HG03378 (cell line): ENCODE data around the gene ACOT8.
"Not testable (repeated sequence)": the region's sequence is repeated elsewhere in the genome, so short reads cannot be mapped to it uniquely, and the experiment has no call there.

ENCODE experiments used
- ATAC-seq: cut with Tn5 transposase; IDR thresholded peaks from one replicate; pipeline ENCODE4 v1.9.1; 2021; ENCODE audit warnings: mild to moderate bottlenecking, moderate library complexity; ENCODE audit not compliant: unreplicated experiment

The ACOT8 gene

GRCh38 chr20:45857114-45857881 lies at the start of gene ACOT8, which contains the start of gene ZSWIM3:
Gene ACOT8, minus strand, starts transcription at chr20:45857392. Its CDS starts 77 bp downstream, at chr20:45857315.
Gene ZSWIM3, plus strand, starts transcription at chr20:45857614. Its CDS starts 212 bp downstream, at chr20:45857826.
- ATAC-seq: peak; percentile 95

DNA sequence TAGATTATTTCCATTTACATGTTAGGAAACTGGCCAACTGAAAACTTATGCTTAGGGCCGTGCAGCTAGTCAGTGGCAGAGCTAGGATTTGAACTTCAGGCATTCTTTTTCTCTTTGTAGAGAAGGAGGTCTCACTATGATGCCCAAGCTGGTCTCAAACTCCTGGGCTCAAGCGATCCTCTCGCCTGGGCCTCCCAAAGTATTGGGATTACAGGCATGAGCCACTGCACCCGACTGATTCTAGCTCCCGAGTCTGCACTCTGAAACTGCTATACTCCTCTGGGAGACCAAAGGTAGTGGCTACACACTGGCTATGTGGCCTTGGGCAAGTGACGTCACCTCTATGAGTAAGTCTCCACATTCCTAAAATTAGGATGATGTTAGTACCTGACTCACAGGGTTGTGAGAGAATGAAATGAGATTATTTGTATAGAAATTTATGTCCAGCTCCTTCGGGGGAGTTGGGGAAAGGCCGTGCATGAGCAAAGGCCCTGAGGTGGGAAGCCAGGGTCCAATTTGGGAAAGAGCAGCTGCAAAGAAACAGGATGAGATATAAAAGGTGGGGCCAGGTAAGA lies 48.4 kb upstream of the ACOT8 start:
- ATAC-seq: no peak

DNA sequence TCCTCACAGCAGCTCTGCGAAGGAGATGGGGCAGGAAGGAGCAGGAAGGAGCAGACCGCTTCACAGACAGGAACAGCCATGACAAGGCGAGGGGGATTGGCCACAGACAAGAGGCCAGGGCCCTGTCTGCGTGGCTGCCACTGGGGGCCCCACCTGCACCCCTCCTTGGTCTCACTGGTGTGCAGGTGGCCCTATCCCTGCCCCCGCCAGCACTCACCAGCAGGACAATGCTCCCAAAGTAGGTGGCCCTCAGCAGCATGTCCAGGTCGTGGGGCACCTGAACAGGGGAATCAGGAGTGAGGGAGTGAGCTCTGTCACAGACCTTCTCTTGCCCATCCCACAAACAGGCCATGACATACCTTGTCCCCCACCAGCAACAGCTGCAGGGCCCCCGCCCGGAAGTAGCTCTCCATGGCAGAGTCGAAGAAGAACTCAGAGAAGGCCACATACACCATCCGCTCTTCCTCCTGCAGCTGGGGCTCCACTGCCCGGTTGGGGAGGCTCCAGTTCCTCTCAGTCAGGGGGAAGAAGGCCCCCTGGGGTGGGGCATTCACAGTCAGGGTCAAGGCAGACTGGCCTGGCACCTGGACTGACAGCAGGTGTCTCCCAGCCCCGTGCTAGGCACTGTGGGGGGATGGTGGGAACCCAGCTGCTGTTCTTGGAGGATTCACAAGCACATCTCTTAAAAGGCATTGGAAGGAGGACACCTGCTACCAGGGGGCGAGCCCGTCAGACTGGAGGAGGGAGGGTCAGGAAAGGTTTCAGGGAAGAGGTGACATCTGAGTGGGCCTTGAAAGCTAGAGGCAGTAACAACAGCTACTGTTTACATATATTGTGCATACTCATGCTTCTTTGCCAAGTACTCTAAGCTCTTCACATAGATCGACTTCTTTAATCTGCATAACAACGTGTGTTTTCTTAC lies 47.7 kb upstream of the ACOT8 start:
- ATAC-seq: no peak

- ATAC-seq: no peak
These were observed 45.1 kb upstream of the ACOT8 start for GRCh38 chr20:45902199-45902701.

- ATAC-seq: not testable (repeated sequence)
These were observed 44.1 kb upstream of the ACOT8 start for GRCh38 chr20:45901332-45901731.

DNA sequence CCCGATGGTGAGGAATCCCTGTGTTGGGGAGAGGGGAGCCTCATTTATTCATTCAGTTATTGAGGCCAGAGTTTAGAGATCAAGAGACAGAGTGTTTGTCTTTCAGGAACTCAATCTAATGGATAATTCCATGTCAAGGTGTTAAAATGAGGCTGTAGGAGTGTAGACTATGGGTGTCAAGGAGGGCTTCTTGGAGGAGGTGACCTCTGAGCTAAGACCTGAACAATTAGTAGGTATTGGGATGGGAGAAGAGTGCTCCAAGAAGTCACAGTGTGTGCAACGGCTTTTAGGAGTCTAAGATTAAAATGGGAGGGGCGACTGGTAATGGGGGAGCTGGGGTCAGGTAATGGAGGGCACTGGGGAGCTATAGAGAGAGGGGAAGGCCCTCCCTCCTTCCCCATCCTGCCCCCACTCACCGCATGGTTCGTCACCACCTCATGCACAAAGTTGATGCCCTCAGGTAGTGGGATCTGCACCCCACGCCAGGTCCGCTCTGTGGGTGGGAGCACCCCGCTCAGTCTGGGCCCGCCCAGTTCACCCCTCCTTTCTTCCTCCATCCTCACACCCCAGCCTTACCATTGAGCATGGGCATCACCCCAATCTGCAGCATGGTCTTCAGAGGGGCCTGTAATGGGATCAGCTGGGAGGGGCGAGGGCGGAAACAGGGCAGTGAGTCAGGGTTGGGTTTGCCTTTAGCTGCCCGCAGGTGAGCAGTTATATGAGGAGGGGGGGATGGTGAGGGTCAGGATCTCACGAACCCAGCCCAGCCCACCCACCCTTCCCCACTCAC lies 42.0 kb upstream of the ACOT8 start:
- no peak for ATAC-seq

DNA sequence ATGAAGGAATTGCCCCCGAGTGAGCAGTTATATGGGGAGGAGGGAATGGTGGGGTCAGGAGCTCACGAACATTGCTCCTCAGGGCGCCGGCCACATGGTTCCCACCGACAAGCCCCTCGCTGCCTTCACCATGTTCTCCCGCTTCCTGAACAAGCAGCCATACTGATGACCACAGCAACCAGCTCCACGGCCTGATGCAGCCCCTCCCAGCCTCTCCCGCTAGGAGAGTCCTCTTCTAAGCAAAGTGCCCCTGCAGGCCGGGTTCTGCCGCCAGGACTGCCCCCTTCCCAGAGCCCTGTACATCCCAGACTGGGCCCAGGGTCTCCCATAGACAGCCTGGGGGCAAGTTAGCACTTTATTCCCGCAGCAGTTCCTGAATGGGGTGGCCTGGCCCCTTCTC lies 41.1 kb upstream of the ACOT8 start:
- no peak for ATAC-seq

GRCh38 chr20:45897692-45898091 lies 40.5 kb upstream of the ACOT8 start:
- ATAC-seq: no peak

GRCh38 chr20:45897289-45897688 lies 40.1 kb upstream of the ACOT8 start:
- ATAC-seq: no peak

DNA sequence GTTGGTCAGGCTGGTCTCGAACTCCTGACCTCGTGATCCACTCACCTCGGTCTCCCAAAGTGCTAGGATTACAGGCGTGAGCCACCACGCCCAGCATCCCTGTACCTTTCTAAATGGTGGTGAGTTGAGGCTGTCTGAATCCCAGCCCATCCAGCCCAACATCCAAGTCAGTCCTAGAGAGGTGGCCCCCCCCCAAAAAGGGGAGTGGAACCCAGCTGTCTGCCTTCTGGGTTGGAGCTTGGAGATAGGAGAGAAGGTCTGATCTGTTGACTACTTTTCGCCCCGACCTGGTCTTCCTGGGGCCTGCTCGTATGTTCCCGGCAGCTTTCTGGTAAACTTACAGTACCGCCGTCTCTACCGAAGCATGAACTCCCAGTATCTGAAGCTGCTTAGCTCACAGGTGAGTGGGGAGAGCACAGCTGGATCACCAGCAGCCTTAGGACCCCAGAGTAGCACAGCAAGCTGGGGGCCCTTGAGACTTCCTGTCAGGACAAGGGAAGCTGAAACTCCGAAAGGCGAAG lies 39.5 kb upstream of the ACOT8 start:
- ATAC-seq: no peak

GRCh38 chr20:45894797-45895196 lies 37.6 kb upstream of the ACOT8 start:
- no peak for ATAC-seq

GRCh38 chr20:45893831-45894230 lies 36.6 kb upstream of the ACOT8 start:
- ATAC-seq: no peak

GRCh38 chr20:45892828-45893500 lies 35.8 kb upstream of the ACOT8 start:
- no peak for ATAC-seq

DNA sequence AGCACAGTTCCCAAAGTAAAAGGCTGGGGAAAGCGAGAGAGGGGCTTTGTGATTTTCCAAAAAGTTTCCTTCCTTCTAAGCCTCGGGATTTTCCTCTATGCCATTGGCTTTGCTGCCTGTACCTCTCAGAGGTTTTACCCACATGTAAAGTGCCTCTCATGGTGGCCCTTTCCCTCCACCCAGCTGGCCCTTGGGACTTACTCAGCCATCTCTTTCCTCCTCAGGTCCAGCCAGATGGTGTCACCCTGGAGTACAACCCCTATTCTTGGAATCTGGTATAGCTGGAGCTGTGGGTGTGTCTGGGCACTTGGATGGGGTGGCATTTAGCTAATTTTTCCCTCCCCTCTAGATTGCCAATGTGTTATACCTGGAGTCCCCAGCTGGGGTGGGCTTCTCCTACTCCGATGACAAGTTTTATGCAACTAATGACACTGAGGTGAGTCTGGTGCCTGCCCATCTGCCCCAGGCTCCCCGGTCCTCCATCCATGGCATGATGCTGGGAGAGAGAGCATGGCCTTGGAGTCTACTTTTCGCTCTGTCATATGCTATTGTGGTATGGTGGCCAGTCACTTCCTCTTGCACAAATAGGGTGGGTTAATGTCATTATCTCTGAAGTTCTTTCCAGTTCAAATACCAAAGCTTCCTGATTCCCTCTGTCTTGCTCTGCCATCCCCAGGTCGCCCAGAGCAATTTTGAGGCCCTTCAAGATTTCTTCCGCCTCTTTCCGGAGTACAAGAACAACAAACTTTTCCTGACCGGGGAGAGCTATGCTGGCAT lies 35.0 kb upstream of the ACOT8 start:
- ATAC-seq: no peak

GRCh38 chr20:45890985-45891983 lies 34.1 kb upstream of the ACOT8 start, which contains the start of the genes CTSA and NEURL2:
Gene CTSA, plus strand, starts transcription at chr20:45891335. Its CDS starts 234 bp downstream, at chr20:45891569.
Gene NEURL2, minus strand, starts transcription at chr20:45891208. Its CDS starts 217 bp downstream, at chr20:45890991.
- peak; percentile 58 for ATAC-seq

DNA sequence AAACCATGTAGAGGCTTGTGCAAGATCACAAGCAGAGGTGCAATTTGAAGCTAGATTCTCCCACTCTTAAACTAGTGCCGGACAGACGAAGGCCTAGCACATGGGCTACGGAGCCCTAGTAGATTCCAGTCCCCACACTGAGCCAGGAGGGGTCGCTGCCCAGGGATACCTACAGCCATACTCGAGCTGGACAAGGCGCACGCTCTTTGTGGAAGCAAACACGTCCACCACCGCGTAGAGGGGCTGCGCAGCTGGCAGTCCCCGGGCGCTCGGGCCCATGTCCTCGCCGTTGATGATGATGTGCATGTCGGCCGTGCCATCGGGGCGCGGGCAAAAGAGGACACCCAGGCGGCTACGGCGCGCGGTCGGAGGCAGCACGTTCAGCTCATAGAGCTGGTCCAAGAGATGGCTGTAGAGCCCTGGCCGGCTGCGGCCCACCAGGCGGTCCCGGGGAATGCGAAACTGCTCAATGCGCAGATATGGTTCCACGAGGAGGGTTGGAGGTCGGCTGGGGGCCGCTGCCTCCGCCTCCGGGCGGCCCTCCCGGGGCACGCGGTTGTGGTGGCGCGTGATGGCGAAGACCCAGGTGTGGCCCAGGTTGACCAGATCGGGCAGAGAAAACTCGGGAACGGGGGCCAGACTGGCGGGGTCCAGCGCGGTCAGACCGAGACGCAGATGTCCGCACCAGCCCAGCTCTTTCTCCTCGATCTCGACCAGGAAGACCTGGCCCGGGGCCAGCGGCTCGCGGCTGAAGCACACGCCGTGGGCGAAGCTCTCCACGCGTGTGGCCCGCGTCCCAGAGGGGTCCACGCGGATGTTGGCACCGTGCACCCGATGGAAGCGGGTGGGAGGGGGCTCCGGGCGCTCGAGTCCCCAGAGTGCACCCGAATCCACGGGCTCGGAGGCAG lies 33.1 kb upstream of the ACOT8 start:
- peak; percentile 9 for ATAC-seq
